Measurements from ENCODE around the gene ANKRD50. TPM values are rescaled to one million over a fixed set of nuclear protein-coding genes. Genes with fewer than 3 reads are reported as not detected.

The ANKRD50 gene
- polyA plus RNA-seq, 1 donor from 2014 or later = 17.0 TPM

DNA sequence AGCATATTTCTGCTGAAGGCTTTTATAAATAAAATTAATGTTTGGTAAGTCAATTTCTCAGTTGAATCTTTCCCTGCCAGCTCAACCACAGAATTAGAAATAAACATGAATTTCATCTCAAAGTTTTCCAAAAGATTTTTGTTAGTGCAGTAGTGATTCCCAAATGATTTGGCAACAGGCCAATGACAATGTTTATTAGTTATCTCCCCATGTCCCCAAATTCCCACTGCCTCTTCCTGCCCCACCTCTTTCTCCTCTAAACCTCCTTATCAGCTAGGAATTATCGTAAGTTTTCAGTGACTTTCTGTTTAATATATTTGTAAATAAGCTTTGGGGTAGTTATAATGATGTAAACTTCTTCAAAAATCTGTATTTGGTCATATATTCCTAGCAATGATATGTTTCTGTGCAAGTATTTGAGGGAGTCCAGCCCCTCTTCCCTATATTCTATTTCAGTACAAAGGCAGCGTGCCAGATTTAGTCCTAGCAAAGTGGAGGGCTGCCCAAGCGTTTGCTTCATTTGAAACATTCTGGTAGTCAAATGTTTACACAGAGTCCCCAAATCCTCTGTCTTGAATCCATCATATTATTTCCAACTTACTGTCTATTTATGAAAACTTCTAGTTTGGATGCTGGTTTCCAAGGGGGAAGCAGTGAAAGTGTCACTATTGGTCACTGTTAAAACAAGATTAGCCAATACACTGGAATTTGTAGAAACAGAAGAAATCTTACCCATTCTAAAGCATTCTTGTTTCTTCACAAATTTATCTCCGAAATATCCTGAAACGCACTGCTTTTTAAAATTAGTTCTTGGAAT, 33.7 kb upstream of the ANKRD50 start:
- H3K4me2 ChIP-seq (ENCODE audit: low read length) = no peak overlapping the region
- TF ChIP-seq CTCF (IDR thresholded peaks at IDR 0.05; ENCODE audit: poor library complexity, severe bottlenecking) (no peak), REST (IDR thresholded peaks at IDR 0.05; ENCODE audit: borderline replicate concordance) (no peak), MXI1 (conservative IDR thresholded peaks at IDR 0.05; ENCODE audit: poor library complexity, severe bottlenecking) (no peak), SMC3 (conservative IDR thresholded peaks at IDR 0.05; ENCODE audit: poor library complexity) (no peak), RAD21 (conservative IDR thresholded peaks at IDR 0.05) (no peak), POLR2AphosphoS5 (IDR thresholded peaks at IDR 0.05) (no peak)
- no peaks in the 10 kb centered on the region for H4K20me1 ChIP-seq (ENCODE audit: insufficient read depth)
- H3K9ac ChIP-seq (ENCODE audit: low read length) = no peak overlapping the region
- no peaks in the 10 kb centered on the region for H3K36me3 ChIP-seq (ENCODE audit: insufficient read depth, low read length)
- no peaks in the 10 kb centered on the region for H3K9me3 ChIP-seq (ENCODE audit: low read length)
- H2AFZ ChIP-seq (ENCODE audit: low read depth, low read length) = no peak overlapping the region
- H3K27ac ChIP-seq (ENCODE audit: low read length) = no peak overlapping the region
- H3K4me3 ChIP-seq (ENCODE audit: low read length) = no peak overlapping the region
- no peaks in the 10 kb centered on the region for H3K9me2 ChIP-seq (ENCODE audit: insufficient read depth, low read length)
- H3F3A ChIP-seq (ENCODE audit: insufficient read depth, low read length, poor library complexity, severe bottlenecking) = no peaks in the 10 kb centered on the region
- H3K27me3 ChIP-seq (ENCODE audit: insufficient read depth, low read depth, low read length) = no peaks in the 10 kb centered on the region
- no peaks in the 10 kb centered on the region for H3K79me2 ChIP-seq (replicated peaks; ENCODE audit: insufficient read depth, low read length)

DNA sequence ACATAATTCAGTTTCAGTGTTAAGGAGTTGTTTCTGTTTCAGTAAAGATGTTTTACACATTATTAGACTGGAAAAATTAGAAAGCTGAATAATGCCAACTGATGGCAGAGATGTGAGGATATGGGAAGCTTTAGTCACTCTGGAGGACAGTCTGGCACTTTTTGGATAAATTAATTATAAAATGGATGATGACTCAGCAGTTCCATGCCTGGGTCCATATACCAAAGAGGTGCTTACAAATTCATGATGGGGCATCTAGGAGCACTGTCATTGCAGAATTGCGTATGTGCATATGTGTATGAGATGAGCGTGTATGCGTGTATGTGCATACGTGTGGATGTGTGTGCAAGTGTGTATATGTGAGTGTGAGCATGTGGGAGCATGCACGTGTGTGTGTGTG, 31.2 kb upstream of the ANKRD50 start:
- TF ChIP-seq TAF1 (IDR thresholded peaks at IDR 0.05; ENCODE audit: low read depth) = no peak
- no peak for TF ChIP-seq MXI1 (conservative IDR thresholded peaks at IDR 0.05; ENCODE audit: poor library complexity, severe bottlenecking)
- TF ChIP-seq EZH2 (IDR thresholded peaks at IDR 0.05; ENCODE audit: borderline replicate concordance, insufficient read depth, low read length, poor library complexity, severe bottlenecking) = no peak
- no peak for TF ChIP-seq SMC3 (conservative IDR thresholded peaks at IDR 0.05; ENCODE audit: poor library complexity)
- no peak for TF ChIP-seq POLR2AphosphoS5 (IDR thresholded peaks at IDR 0.05)
- no peak for TF ChIP-seq REST (IDR thresholded peaks at IDR 0.05; ENCODE audit: borderline replicate concordance)
- no peak for TF ChIP-seq CTCF (IDR thresholded peaks at IDR 0.05; ENCODE audit: poor library complexity, severe bottlenecking)
- TF ChIP-seq RAD21 (conservative IDR thresholded peaks at IDR 0.05) = no peak
- no peak for TF ChIP-seq EP300 (conservative IDR thresholded peaks at IDR 0.05; ENCODE audit: poor library complexity, severe bottlenecking)
- no peaks in the 10 kb centered on the region for H3K27me3 ChIP-seq (ENCODE audit: insufficient read depth, low read depth, low read length)
- no peak overlapping the region for H3K27ac ChIP-seq (ENCODE audit: low read length)
- no peak overlapping the region for H3K4me2 ChIP-seq (ENCODE audit: low read length)
- H3K79me2 ChIP-seq (replicated peaks; ENCODE audit: insufficient read depth, low read length) = no peaks in the 10 kb centered on the region
- H3K9me3 ChIP-seq (ENCODE audit: low read length) = no peaks in the 10 kb centered on the region
- H3K9me2 ChIP-seq (ENCODE audit: insufficient read depth, low read length) = no peaks in the 10 kb centered on the region
- H3K36me3 ChIP-seq (ENCODE audit: insufficient read depth, low read length) = no peaks in the 10 kb centered on the region
- no peak overlapping the region for H3K4me3 ChIP-seq (ENCODE audit: low read length)
- no peaks in the 10 kb centered on the region for H4K20me1 ChIP-seq (ENCODE audit: insufficient read depth)
- no peaks in the 10 kb centered on the region for H3F3A ChIP-seq (ENCODE audit: insufficient read depth, low read length, poor library complexity, severe bottlenecking)
- H3K9ac ChIP-seq (ENCODE audit: low read length) = no peak overlapping the region
- H2AFZ ChIP-seq (ENCODE audit: low read depth, low read length) = no peak overlapping the region
